CD14-positive monocyte (primary cell): ENCODE results near the gene GAB4. TPM values are rescaled to one million over a fixed set of nuclear protein-coding genes. Genes with fewer than 3 reads are reported as not detected.

ENCODE experiments used
- DNase-seq, 3 donors: peaks; one replicate each; pipeline ENCODE4 v3.0.0-alpha.2; 2011 to 2022
- H2AFZ ChIP-seq: 2 replicates; pipeline ENCODE4 v1.6.0; 2012; ENCODE audit warnings: mild to moderate bottlenecking, low read depth, low read length, inconsistent platforms; ENCODE audit not compliant: insufficient read depth, poor library complexity, severe bottlenecking
- H3K27ac ChIP-seq, 2 donors: 1 replicate in 1 of 2; 2 replicates in 1 of 2; pipeline ENCODE4 v1.5.1; 2012 to 2013; ENCODE audit warnings: low read length in 2 of 2, control low read depth in 1 of 2, inconsistent platforms in 1 of 2, low read depth in 1 of 2, mild to moderate bottlenecking in 1 of 2
- H3K27me3 ChIP-seq, 2 donors: one replicate each; pipeline versions ENCODE4 v1.6.0 to v1.6.1; 2011 to 2013; ENCODE audit warnings: low read length in 2 of 2; ENCODE audit not compliant: control insufficient read depth in 2 of 2, insufficient read depth in 2 of 2
- H3K36me3 ChIP-seq, 2 donors: replicated peaks in 1 of 2; 1 replicate in 1 of 2; 2 replicates in 1 of 2; pipeline versions ENCODE4 v1.5.1 to v1.6.1; 2012 to 2013; ENCODE audit warnings: low read length in 2 of 2, control low read depth in 1 of 2, inconsistent platforms in 1 of 2, mild to moderate bottlenecking in 1 of 2; ENCODE audit not compliant: insufficient read depth in 2 of 2, control insufficient read depth in 1 of 2
- H3K4me1 ChIP-seq, 2 donors: 1 replicate in 1 of 2; 2 replicates in 1 of 2; pipeline versions ENCODE4 v1.5.1 to v1.6.1; 2012 to 2013; ENCODE audit warnings: low read length in 2 of 2, control low read depth in 1 of 2, inconsistent platforms in 1 of 2, mild to moderate bottlenecking in 1 of 2, moderate library complexity in 1 of 2; ENCODE audit not compliant: insufficient read depth in 2 of 2, control insufficient read depth in 1 of 2
- H3K4me2 ChIP-seq: replicated peaks from 2 replicates; pipeline ENCODE3; 2012; ENCODE audit warnings: low read length, moderate library complexity, mild to moderate bottlenecking; ENCODE audit not compliant: poor library complexity, severe bottlenecking; ENCODE audit errors: extremely low read depth
- H3K4me3 ChIP-seq, 3 experiments: fragments of 200-600 bp in 1 of 3; sonication (generic) in 1 of 3; replicated peaks in 1 of 3; 1 replicate in 2 of 3; 2 replicates in 1 of 3; pipeline ENCODE4 v1.5.1; 2011 to 2013; ENCODE audit warnings: low read length in 3 of 3, mild to moderate bottlenecking in 3 of 3, control low read depth in 2 of 3, low read depth in 2 of 3, inconsistent platforms in 1 of 3, moderate library complexity in 1 of 3
- H3K79me2 ChIP-seq: 2 replicates; pipeline ENCODE4 v1.6.0; 2012; ENCODE audit warnings: mild to moderate bottlenecking, control low read depth, inconsistent platforms, low read length, moderate library complexity; ENCODE audit not compliant: insufficient read depth
- H3K9ac ChIP-seq: 2 replicates; pipeline ENCODE4 v1.6.0; 2017; ENCODE audit warnings: low read length, mild to moderate bottlenecking; ENCODE audit not compliant: insufficient read depth, poor library complexity, severe bottlenecking
- H3K9me3 ChIP-seq, 2 donors: replicated peaks in 1 of 2; 1 replicate in 1 of 2; 2 replicates in 1 of 2; pipeline versions ENCODE4 v1.5.1 to v1.6.1; 2012 to 2013; ENCODE audit warnings: low read length in 2 of 2, control low read depth in 1 of 2; ENCODE audit not compliant: control insufficient read depth in 1 of 2, insufficient read depth in 1 of 2
- H4K20me1 ChIP-seq: 2 replicates; pipeline ENCODE4 v1.6.0; 2012; ENCODE audit warnings: mild to moderate bottlenecking, low read length, control low read depth, moderate library complexity; ENCODE audit not compliant: insufficient read depth
- H3K27ac Mint-ChIP-seq, 7 donors: one replicate each; pipeline ENCODE4 v1.8.0; 2020; ENCODE audit warnings: mild to moderate bottlenecking in 7 of 7, mixed read lengths in 7 of 7, moderate library complexity in 6 of 7, inconsistent platforms in 2 of 7
- H3K27me3 Mint-ChIP-seq, 3 donors: one replicate each; pipeline ENCODE4 v1.8.0; 2021 to 2022; ENCODE audit warnings: low read depth in 3 of 3, mild to moderate bottlenecking in 3 of 3, mixed read lengths in 3 of 3, moderate library complexity in 3 of 3, inconsistent platforms in 1 of 3
- H3K36me3 Mint-ChIP-seq, 2 donors: one replicate each; pipeline ENCODE4 v1.8.0; 2020; ENCODE audit warnings: mixed read lengths in 2 of 2, inconsistent platforms in 1 of 2, mild to moderate bottlenecking in 1 of 2
- H3K4me1 Mint-ChIP-seq: one replicate; pipeline ENCODE4 v1.8.0; 2020; ENCODE audit warnings: mild to moderate bottlenecking, mixed read lengths
- H3K4me3 Mint-ChIP-seq, 2 donors: one replicate each; pipeline ENCODE4 v1.8.0; 2020; ENCODE audit warnings: mild to moderate bottlenecking in 2 of 2, mixed read lengths in 2 of 2, moderate library complexity in 1 of 2
- H3K9me3 Mint-ChIP-seq, 7 donors: one replicate each; pipeline ENCODE4 v1.8.0; 2020 to 2022; ENCODE audit warnings: mixed read lengths in 7 of 7, mild to moderate bottlenecking in 6 of 7, moderate library complexity in 6 of 7, inconsistent platforms in 2 of 7
- CTCF ChIP-seq: fragments of 200-600 bp; IDR thresholded peaks from one replicate; pipeline ENCODE4 v1.8.0; 2022; ENCODE audit warnings: antibody characterized with exemption, mild to moderate bottlenecking
- WGBS: methylation state at CpG from one replicate; pipeline ENCODE4 v1.1.5; 2013; ENCODE audit warnings: missing lambda C conversion rate; ENCODE audit not compliant: insufficient coverage; 5-methylcytosine and 5-hydroxymethylcytosine counted together
- intact Hi-C, 2 donors: fragments of 100-400 bp; cut with micrococcal nuclease; formaldehyde crosslinking; loops; one replicate each; pipeline versions ENCODE4 v1.15.0 to v1.15.1; 2023
- polyA plus RNA-seq, 3 donors: library from polyadenylated mRNA; depleted of rRNA in 1 of 3; unstranded in 2 of 3; stranded (reverse) in 1 of 3; fragments of 300-500 nt in 2 of 3; fragments of >200 nt in 1 of 3; fragmentation: Illumina TruSeq in 2 of 3; gene quantifications; 1 replicate in 2 of 3; 2 replicates in 1 of 3; pipeline ENCODE4 v1.2.3, GENCODE V29; 2012 to 2021

Gene GAB4
- polyA plus RNA-seq, 3 donors: not detected

- peaks cover 0 to 8% (median 2%) of the 10 kb centered on the region in 3 donors for H3K27me3 Mint-ChIP-seq
These were observed 52.3 kb downstream of the GAB4 start for GRCh38 chr22:16955678-16956210.

GRCh38 chr22:16955081-16955480 is 52.9 kb downstream of the GAB4 start:
- intact Hi-C loops: no loop called here

More at GRCh38 chr22:16955678-16956210, 52.3 kb downstream of the GAB4 start:
- Mint-ChIP-seq H3K36me3 (no peaks in the 10 kb centered on the region), H3K9me3 (peaks cover 0 to 4% (median 0%) of the 10 kb centered on the region in 7 donors), H3K4me1 (no peaks in the 10 kb centered on the region), H3K27ac (no peak overlapping the region), H3K4me3 (no peak overlapping the region)
- H3K27me3 ChIP-seq: no peaks in the 10 kb centered on the region
- WGBS: 100% methylated on average over 1 of the region's 2 CpGs
- no peak overlapping the region for H2AFZ ChIP-seq
- H3K4me3 ChIP-seq: no peak overlapping the region
- H3K9me3 ChIP-seq: no peaks in the 10 kb centered on the region
- no peak overlapping the region for H3K27ac ChIP-seq
- H3K4me2 ChIP-seq: no peak overlapping the region
- intact Hi-C loops: no loop called here
- H4K20me1 ChIP-seq: no peaks in the 10 kb centered on the region
- no peak for DNase-seq
- no peak overlapping the region for H3K9ac ChIP-seq
- TF ChIP-seq CTCF: no peak
- no peaks in the 10 kb centered on the region for H3K79me2 ChIP-seq
- no peaks in the 10 kb centered on the region for H3K36me3 ChIP-seq
- no peaks in the 10 kb centered on the region for H3K4me1 ChIP-seq

More at GRCh38 chr22:16955081-16955480, 52.9 kb downstream of the GAB4 start:
- H3K4me1 ChIP-seq: no peaks in the 10 kb centered on the region
- H3K9ac ChIP-seq: no peak overlapping the region
- no peak overlapping the region for H3K4me2 ChIP-seq
- no peak overlapping the region for H3K27ac ChIP-seq
- no peak for DNase-seq
- H3K79me2 ChIP-seq: no peaks in the 10 kb centered on the region
- peaks cover 0 to 8% (median 2%) of the 10 kb centered on the region in 3 donors for H3K27me3 Mint-ChIP-seq
- H3K9me3 ChIP-seq: no peaks in the 10 kb centered on the region
- no peak overlapping the region for H3K4me3 Mint-ChIP-seq
- no peak overlapping the region for H3K4me3 ChIP-seq
- H4K20me1 ChIP-seq: no peaks in the 10 kb centered on the region
- H3K36me3 ChIP-seq: no peaks in the 10 kb centered on the region
- H3K27ac Mint-ChIP-seq: no peak overlapping the region
- H3K36me3 Mint-ChIP-seq: no peaks in the 10 kb centered on the region
- H3K9me3 Mint-ChIP-seq: peaks cover 0 to 3% (median 0%) of the 10 kb centered on the region in 7 donors
- no peaks in the 10 kb centered on the region for H3K4me1 Mint-ChIP-seq
- no peak overlapping the region for H2AFZ ChIP-seq
- TF ChIP-seq CTCF: no peak
- no peaks in the 10 kb centered on the region for H3K27me3 ChIP-seq
- WGBS: 88% methylated on average over 5 of the region's 5 CpGs
